Chondrocyte (in vitro differentiated cells): ENCODE results near the gene TNF. TPM values are rescaled to one million over a fixed set of nuclear protein-coding genes. Genes with fewer than 3 reads are reported as not detected.
"Not testable (repeated sequence)": the region's sequence is repeated elsewhere in the genome, so short reads cannot be mapped to it uniquely, and the experiment has no call there.

Experiments used
- DNase-seq: peaks from one replicate; pipeline ENCODE4 v3.0.0; 2021; ENCODE audit warnings: mixed read lengths, low spot score
- H3K27ac Mint-ChIP-seq: one replicate; pipeline ENCODE4 v1.8.0; 2021; ENCODE audit warnings: mild to moderate bottlenecking, moderate library complexity, mixed read lengths; ENCODE audit not compliant: unreplicated experiment
- H3K27me3 Mint-ChIP-seq: 2 replicates; pipeline ENCODE4 v1.8.0; 2021; ENCODE audit warnings: low read depth, mixed read lengths
- H3K36me3 Mint-ChIP-seq: 2 replicates; pipeline ENCODE4 v1.8.0; 2021; ENCODE audit warnings: low read depth, mixed read lengths
- H3K4me1 Mint-ChIP-seq: 2 replicates; pipeline ENCODE4 v1.8.0; 2021; ENCODE audit warnings: low read depth, mild to moderate bottlenecking, mixed read lengths
- H3K4me3 Mint-ChIP-seq: one replicate; pipeline ENCODE4 v1.8.0; 2021; ENCODE audit warnings: mild to moderate bottlenecking, moderate library complexity, mixed read lengths; ENCODE audit not compliant: unreplicated experiment
- H3K9me3 Mint-ChIP-seq: 2 replicates; pipeline ENCODE4 v1.8.0; 2021; ENCODE audit warnings: low read depth, mixed read lengths
- total RNA-seq: library from RNA; stranded (reverse); gene quantifications from 3 replicates; pipeline ENCODE4 v1.2.1, GENCODE V29; 2021
- TF ChIP-seq, protein P1 (sequence below): fragments of 200-600 bp; sonication (generic); IDR thresholded peaks from 2 replicates; pipeline ENCODE4 v1.5.0; 2021; ENCODE audit warnings: antibody characterized with exemption, mild to moderate bottlenecking, moderate library complexity

TNF gene
- total RNA-seq, 1 donor from 2014 or later: not detected

DNA sequence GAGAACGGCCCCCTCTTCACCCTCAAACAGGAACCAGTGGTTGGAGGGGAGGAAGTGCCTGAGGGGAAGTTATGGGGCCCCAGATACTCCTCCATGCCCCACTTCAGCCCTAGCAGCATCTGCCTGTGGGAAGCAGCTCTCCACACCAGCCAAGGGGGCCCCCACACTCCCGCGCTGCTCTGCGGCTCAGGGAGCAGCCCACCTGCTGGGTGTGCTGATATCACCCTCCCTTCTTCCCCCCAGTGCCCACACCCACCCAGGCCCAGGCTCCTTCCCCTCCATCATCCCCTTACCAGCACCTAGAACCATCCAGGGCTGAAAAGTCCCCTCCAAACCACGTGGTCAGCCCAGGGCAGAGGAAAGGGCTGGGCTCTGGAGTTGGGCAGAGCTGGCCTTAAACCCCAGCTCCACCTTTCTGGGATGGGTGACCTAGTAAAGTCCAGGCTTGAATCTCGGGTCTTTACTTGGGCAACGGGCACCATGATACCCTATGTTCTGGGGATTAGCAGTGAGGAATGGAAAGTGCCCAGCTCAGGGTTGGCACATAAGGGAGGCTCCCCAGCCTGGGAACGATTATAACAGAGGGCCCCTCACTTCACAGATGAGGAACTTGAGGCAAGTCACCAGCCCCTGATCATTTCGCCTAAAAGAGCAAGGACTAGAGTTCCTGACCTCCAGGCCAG lies 11.4 kb downstream of the TNF start:
- DNase-seq: no peak
- Mint-ChIP-seq H3K4me1 (peaks cover 2% of the 10 kb centered on the region), H3K27ac (no peak overlapping the region), H3K9me3 (no peaks in the 10 kb centered on the region), H3K27me3 (no peaks in the 10 kb centered on the region), H3K4me3 (no peak overlapping the region), H3K36me3 (no peaks in the 10 kb centered on the region)
- TF ChIP-seq, protein P1, sequence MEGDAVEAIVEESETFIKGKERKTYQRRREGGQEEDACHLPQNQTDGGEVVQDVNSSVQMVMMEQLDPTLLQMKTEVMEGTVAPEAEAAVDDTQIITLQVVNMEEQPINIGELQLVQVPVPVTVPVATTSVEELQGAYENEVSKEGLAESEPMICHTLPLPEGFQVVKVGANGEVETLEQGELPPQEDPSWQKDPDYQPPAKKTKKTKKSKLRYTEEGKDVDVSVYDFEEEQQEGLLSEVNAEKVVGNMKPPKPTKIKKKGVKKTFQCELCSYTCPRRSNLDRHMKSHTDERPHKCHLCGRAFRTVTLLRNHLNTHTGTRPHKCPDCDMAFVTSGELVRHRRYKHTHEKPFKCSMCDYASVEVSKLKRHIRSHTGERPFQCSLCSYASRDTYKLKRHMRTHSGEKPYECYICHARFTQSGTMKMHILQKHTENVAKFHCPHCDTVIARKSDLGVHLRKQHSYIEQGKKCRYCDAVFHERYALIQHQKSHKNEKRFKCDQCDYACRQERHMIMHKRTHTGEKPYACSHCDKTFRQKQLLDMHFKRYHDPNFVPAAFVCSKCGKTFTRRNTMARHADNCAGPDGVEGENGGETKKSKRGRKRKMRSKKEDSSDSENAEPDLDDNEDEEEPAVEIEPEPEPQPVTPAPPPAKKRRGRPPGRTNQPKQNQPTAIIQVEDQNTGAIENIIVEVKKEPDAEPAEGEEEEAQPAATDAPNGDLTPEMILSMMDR: no peak

DNA sequence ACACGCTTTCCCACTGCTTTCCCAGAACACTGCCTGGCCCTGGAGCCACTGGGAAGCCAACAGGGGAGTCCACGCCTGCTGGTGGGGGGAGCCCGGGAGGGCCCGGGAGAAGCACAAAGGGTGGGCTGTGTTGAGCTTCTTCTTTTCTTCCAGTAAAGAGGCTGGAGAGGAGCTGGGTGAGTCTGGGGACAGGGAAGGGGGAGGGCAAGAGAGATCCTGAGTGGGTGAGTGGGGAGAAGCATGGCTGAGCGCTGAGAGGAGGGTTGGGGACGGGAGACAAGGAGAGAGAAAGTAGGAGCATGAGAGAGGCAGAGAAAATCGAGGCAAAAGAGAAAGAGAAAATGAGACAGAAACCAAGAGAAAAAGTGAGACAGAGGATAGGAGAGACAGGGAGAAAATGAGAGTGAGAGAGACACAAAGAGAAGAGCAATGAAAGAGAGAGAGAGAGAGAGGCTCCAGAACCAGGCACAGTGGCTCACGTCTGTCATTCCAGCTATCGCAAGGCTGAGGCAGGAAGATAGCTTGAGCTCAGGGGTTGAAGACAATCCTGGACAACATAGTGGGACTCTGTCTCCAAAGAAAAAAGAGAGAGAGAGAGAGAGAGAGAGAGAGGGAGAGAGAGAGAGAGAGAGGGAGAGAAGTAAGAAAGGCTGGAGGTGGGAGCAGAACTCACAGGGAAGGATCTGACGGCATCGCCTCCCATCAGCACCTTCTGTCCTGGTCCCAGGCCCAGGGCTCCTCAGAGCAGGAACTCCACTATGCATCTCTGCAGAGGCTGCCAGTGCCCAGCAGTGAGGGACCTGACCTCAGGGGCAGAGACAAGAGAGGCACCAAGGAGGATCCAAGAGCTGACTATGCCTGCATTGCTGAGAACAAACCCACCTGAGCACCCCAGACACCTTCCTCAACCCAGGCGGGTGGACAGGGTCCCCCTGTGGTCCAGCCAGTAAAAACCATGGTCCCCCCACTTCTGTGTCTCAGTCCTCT lies 12.7 kb downstream of the TNF start:
- no peak overlapping the region for H3K27ac Mint-ChIP-seq
- TF ChIP-seq, protein P1: no peak
- no peaks in the 10 kb centered on the region for H3K4me1 Mint-ChIP-seq

DNA sequence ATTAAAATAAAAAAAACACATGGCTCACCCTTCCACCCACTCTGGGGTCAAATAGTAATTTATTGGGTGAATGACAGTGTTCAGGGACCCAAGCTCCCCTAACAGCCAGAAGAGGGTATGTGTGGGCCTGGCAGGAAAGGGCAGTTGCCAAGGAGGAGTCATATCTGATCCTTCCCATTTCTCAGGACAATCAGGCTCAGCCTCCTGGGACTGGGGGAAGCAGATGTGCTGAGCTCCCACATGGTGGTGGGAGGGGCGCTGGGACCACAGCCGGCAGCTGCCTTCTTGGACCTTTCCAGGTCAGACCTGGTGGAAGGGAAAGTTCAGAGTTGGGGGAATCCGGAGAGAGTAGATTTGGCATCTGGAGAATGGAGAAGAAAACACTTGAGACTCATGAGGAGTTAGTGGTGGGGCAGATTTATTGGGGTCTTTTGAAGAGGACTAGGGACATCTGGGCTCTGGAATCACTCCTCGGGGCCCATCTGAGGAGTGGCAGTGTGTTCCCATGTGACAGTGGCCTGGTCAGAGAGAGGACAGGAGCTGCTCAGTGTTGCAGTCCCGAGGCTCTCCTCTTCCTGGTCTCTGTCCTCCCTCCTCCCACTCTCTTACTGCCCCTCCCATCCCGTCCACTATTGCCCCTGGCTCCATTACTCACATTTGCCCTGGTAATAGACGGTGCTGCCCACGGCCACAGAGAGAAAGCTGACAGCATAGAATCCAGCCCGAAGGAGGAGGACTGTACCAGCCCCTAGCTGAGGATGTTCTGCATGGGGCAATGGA lies 13.7 kb downstream of the TNF start:
- DNase-seq: no peak
- Mint-ChIP-seq H3K4me1 (no peaks in the 10 kb centered on the region), H3K27me3 (no peaks in the 10 kb centered on the region), H3K9me3 (no peaks in the 10 kb centered on the region), H3K36me3 (no peaks in the 10 kb centered on the region), H3K4me3 (no peak overlapping the region), H3K27ac (no peak overlapping the region)
- TF ChIP-seq, protein P1: no peak

More for the DNA sequence above, 12.7 kb downstream of the TNF start:
- no peaks in the 10 kb centered on the region for H3K36me3 Mint-ChIP-seq
- no peak for DNase-seq
- H3K27me3 Mint-ChIP-seq: no peaks in the 10 kb centered on the region
- no peak overlapping the region for H3K4me3 Mint-ChIP-seq
- no peaks in the 10 kb centered on the region for H3K9me3 Mint-ChIP-seq

DNA sequence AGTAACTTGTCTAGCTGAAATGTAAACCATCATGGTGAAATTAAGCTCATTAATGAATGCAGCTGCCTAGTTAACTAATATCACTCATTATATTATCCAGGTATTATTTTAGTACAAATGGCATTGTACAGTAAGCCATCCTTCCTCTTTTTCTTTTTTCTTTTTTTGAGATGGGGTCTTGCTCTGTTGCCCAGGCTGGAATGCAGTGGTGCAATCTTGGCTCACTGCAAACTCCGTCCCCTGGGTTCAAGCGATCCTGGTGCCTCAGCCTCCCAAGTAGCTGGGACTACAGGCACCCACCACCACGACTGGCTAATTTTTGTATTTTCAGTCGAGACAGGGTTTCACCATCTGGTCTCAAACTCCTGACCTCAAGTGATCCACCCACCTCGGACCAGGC lies 15.3 kb downstream of the TNF start:
- H3K27me3 Mint-ChIP-seq, H3K4me3 Mint-ChIP-seq, H3K36me3 Mint-ChIP-seq, DNase-seq, H3K4me1 Mint-ChIP-seq, H3K9me3 Mint-ChIP-seq, H3K27ac Mint-ChIP-seq: not testable (repeated sequence)

DNA sequence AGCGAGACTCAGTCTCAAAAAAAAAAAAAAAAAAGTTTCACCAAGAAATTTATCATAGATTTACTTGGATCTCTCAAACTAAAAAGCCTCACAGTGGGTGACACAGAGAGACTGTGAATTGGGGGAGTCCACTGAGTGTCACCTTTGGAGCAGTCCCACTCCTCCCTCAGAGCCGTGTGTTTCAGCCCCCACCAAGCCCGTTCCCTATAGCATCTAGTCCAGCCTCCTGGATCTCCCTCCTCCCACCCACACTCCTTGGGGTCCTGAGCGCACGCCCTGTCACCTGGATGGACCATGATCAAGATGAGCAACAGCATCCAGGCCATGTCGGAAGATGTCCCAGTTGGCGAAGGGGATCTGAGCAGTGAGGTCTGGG lies 17.0 kb downstream of the TNF start:
- Mint-ChIP-seq H3K9me3 (no peaks in the 10 kb centered on the region), H3K27me3 (no peaks in the 10 kb centered on the region), H3K4me3 (no peak overlapping the region), H3K27ac (no peak overlapping the region), H3K4me1 (no peaks in the 10 kb centered on the region), H3K36me3 (no peaks in the 10 kb centered on the region)
- TF ChIP-seq, protein P1: no peak
- DNase-seq: no peak
